PC-3 (cell line): ENCODE data around the gene RPAP2.

ENCODE experiments used
- CTCF ChIP-seq: fragments of 300-600 bp; sonication (generic); conservative IDR thresholded peaks from 2 replicates; pipeline ENCODE4 v1.5.1; 2017; ENCODE audit warnings: antibody characterized with exemption, low read depth, mild to moderate bottlenecking, low read length
- EZH2phosphoT487 ChIP-seq: fragments of 300-600 bp; sonication (generic); IDR thresholded peaks from 2 replicates; pipeline ENCODE4 v1.6.1; 2018; ENCODE audit warnings: mild to moderate bottlenecking, antibody characterized with exemption, low read length, borderline replicate concordance

GRCh38 chr1:92317836-92318493 lies 19.1 kb downstream of the RPAP2 start:
- no peak for TF ChIP-seq EZH2phosphoT487
- TF ChIP-seq CTCF = no peak
